NT2/D1 (cell line): Measurements from ENCODE around the gene MVK.

Source experiments
- SUZ12 ChIP-seq: IDR thresholded peaks from 2 replicates; pipeline ENCODE4 v1.6.1; 2011; ENCODE audit not compliant: insufficient read length, insufficient read depth; ENCODE audit errors: extremely low read depth
- YY1 ChIP-seq: IDR thresholded peaks from 2 replicates; pipeline ENCODE4 v1.6.1; 2011; ENCODE audit not compliant: insufficient read length, insufficient read depth
- ZNF274 ChIP-seq: IDR thresholded peaks from 2 replicates; pipeline ENCODE4 v1.6.1; 2011; ENCODE audit warnings: mild to moderate bottlenecking, low read depth, low read length

- TF ChIP-seq SUZ12 (no peak), YY1 (no peak), ZNF274 (no peak)
Observed at GRCh38 chr12:109632342-109632741, 58.7 kb downstream of the MVK start.
